GM18526 (cell line): ENCODE measurements around the gene SSTR5.

ENCODE experiments used
- POLR2A ChIP-seq: IDR thresholded peaks from 3 replicates; pipeline ENCODE4 v1.6.1; 2011; ENCODE audit not compliant: insufficient read length; ENCODE audit errors: extremely low read depth

Gene SSTR5

DNA sequence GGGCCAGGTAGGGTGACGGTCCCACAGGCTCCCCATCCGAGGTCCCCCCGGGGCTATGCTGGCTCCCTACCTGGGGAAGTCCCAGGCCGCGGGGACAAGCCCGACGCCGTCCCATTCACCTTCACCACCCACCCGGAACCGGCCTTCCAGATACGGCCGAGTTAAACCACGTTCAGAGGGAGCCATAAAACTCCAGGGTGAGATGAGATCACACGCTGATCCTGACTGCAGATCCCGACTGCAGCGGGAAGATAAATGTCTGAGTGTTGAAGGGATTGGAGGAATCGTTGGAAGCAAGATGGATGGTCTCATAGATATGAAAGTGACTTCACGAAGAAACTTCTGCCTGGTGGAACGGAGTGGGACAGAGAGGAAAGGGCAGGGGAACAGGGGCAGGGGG, 37.1 kb downstream of the SSTR5 start:
- no peak for TF ChIP-seq POLR2A

DNA sequence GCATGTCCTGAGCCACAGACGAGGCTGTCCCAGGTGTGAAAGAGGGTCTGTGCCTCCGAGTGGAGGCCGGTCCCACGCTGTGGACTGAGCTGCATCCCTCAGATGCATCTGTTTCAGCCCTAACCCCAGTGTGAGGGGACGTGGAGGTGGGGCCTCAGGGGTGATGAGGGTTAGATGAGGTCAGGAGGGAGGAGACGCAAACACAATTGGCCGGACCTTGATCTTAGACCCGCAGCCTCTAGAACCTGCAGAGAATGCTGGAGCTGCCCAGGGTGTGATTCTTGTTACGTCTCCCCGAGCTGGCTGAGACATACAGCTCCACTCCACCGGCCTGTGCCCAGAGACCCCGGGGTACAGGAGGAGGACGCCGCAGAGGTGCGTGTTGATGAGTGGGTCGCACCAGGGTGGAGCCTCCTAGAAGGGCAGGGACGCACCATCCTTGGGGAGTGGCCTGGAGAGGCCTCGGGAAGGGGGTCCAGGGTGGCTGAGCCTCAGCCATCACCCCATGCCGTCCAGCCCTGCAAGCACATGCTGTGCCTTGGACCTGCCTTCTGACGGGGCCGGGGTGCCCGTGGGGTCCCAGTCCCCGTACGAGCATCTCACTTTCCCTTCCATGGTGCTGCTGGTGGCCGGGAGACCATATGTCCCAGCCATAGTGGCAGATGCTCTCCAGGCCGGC, 40.1 kb downstream of the SSTR5 start:
- TF ChIP-seq POLR2A: no peak

DNA sequence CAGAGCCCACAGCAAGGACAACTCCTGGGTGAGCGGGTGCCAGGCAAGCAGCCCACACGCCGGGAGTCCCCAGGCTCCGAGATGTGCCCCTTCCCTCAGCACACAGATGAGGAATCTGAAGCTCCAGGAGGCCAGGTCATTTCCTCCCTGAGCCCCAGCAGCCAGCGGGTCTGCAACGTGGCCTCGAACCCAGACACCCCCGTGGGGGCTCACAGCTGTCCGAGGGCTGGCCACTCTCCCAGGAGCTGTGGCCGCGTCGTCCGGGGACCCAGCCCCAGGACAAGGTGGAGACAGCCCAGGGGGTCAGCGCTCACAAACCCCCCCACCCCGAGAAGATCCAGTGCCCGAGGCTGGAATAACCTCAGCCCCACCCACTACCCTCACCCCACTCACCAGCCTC, 40.9 kb downstream of the SSTR5 start:
- TF ChIP-seq POLR2A: no peak

DNA sequence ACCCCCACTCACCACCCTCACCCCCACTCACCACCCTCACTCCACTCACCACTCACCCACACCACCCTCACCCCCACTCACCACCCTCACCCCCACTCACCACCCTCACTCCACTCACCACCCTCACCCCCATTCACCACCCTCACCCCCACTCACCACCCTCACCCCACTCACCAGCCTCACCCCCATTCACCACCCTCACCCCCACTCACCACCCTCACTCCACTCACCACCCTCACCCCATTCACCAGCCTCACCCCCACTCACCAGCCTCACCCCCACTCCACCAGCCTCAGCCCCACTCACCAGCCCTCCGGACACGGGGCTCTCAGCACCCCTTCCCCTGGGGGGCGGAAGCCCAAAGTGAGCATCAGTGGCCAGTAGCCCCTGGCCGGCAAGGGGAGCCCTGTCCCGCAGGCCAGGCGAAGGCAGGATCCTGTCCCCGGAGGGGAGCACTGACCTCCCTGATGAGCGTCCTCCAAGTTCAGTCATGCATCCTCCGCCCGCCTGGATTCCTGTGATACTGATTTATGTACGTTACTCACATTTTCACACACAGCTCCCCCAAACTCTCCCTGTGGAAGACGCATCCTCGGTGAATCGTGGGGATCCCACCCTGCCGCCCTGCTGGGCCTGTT, 41.5 kb downstream of the SSTR5 start:
- no peak for TF ChIP-seq POLR2A

DNA sequence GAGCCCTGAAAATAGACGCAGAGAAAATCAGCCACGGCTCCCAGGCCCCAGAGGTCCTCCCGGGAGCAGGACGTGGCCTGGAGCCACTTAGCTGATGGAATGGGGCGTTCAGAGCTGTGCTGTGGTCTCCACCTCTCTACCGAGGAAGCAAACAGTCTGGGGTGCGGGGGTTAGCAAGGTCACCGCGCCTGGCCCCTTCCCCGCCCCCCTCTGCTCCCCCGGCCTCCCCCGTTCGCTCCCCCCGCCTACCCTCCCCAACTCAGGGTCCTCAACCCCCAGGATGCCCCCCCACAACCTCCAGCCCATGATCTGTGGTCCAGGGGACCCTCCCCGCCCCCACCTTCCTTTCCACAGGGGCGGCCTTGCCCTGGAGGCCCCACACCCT, 44.1 kb downstream of the SSTR5 start:
- TF ChIP-seq POLR2A: no peak

DNA sequence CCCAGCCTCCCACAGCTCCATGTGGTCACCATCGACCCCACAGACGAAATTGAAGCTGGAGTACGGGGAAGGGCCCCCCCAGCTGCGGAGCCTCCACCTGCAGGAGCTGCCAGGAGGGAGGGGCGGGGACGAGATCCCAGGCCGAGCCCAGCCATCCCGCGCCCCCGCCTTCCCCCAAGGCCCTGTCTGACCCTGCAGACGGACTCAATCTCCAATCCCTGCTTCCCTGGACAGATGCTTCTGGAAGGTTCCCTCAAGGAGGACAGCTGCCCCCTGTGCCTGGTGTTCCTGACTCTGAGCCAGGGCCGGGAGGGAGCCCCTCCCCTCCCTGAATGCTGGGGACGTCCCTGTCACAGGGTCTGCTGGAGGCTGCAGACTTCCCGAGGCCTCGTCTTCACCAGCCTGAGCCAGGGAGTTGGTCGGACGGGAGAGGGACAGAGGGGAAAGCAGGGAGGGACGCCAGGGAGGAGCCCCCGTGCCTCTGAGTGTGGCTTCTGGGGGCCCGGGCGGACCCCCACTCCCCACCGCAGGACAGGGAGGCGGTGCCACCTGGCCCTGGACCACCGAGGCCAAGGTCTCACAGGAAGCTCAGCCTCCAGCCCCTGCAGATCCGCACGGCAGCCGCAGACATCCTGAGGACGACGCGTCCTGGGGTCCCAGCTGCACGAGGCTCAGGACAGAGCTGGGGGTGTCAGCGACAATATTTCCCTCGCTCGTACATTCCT, 44.8 kb downstream of the SSTR5 start:
- no peak for TF ChIP-seq POLR2A

DNA sequence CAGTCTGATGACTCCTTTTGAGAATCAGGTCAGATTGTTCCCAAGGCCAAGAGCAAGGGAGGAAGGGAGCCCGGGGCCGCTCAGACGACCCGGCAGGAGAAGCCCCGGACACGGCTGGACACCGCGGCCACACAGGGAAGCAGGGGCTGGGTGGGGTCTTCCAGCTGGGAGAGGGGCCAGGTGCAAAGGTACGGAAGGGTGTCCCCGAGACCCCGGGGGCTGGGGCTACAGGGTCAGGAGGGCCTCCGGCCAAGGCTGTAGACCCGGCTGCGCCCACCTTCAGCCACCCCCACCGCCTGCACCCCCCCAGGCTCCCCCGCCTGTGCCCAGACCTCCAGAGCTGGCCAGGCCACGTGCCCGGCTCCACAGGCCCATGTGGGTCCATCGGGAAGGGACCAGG, 45.4 kb downstream of the SSTR5 start:
- no peak for TF ChIP-seq POLR2A

DNA sequence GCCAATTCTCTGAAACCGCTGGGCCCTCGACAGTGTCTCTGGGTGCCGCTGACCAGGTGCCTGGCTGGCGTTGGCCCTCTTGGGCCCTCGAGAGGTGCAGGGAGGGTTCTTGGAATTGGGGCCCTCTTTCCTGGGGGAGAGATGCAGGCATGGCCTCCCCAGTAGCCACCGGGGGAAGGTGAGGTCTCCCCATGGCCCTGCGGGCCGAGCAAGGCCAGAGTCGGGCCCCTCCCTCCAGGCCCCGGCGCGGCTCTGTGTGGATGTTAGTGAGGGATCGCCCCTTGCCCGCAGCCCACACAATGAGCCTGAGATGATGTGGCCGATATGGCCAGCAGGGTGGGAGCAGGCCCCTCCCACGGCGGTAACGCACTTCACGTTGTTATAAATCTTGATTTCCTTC, 46.6 kb downstream of the SSTR5 start:
- no peak for TF ChIP-seq POLR2A

DNA sequence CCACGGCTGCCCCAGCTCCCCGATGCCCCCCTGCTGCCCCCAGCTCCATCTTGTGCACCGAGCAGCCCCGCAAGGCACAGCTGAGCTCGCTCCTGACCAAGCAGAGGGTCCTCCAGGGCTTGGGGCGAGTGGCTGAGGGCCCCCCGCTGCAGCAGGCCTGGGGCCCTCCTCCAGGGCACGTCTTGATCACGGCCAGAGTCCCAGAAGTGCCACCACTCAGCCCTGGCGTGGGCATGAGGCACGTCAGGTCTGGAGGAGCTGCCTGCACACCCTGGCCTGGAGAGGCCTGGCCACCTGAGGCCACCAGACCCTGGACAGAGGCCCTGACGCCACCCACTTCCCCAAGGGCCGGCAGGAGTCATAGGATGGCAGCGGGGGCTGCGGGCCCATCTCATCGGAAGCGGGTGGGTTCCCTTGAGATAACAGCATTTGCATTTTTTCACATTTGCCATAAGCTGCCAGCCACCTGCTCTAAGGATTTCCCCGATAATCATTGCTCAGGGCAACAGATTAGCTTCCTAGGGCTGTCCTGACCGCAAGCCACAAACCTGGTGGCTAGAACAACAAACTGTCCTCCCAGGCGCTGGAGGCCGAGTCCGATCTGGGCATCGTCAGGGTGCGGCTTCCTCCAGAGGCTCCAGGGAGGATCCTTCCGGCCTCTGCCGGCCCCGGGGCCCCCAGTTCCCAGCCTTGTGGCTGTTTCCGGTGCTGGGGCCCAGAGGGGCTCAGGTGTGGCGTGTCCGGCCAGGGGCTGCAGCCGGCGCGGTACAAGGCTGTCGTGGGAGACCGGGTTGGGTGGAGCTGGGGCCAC, 47.4 kb downstream of the SSTR5 start:
- no peak for TF ChIP-seq POLR2A

DNA sequence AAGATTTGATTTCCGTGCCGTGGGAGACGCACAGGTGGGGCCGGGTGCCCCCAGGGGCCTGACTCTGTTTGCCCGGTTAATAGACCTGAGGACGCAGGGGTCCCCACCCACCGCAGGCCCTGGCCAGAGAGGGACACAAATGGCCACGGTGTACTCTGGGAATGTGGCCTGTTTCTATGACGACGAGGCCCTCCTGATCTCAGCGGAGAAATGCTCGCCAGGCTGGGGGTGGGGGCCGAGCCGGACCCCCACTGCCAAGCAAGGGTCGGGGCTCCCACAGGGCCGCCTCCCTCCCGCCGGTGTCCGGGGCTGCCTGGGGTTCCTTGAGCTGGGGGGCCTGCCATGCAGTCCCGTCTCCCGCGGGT, 48.0 kb downstream of the SSTR5 start:
- no peak for TF ChIP-seq POLR2A

DNA sequence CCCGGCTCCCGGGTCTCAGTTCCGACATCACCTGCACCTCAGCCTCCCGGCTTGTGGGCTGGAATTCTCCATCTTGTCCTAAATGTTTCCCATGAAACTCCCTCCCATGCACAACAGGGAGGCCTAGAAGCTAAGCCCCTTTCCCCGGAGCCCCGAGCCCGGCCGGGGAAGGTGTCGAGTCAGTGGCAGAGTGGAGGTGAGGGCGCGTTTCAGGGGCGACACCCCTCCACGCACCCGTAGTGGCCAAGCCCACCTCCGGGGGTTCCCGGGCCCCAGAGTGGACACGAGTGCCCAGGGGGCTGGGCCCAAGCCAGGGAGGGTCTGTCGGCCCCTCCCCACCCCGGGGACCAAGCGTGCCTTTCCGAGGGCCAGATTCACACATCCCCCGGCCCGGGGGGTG, 48.5 kb downstream of the SSTR5 start:
- TF ChIP-seq POLR2A: no peak

DNA sequence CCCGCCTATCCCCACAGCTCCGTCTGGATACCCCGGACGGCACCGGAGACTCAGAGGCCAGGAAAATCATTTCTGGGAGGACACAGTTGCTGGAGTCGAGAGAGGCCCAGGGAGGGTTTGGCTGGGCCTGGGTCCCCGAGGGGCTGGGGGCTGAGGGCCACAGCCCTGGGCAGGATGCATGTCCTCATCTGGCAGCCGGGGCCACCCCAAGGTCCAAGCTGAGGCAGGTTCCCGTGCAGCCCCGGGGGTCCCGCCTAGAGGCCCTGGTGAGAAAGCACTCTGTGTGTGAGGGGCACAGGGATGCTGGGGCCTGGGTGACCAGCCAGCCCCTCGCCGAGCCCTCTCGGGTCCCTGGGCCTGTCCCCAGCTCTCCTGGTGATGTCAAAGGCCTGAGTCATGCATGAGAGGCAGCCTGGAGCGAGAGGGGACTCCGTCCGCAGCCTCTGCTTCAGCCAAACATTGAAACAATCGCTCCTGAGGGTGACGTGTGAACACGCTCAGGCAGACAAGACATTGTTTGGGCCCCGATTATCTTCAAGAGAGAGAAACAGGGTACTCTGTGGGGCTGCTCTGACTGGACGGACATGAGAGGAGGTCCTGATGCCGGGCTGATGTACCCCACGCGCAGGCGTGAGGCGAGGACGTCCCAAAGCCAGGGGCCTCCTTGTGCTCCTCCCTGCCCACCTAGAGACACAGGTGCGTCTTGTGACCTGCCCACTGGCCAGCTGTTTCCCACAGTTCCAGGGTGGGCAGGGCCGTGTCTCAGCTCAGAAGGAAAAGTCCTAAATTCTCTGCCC, 49.3 kb downstream of the SSTR5 start:
- TF ChIP-seq POLR2A: no peak

DNA sequence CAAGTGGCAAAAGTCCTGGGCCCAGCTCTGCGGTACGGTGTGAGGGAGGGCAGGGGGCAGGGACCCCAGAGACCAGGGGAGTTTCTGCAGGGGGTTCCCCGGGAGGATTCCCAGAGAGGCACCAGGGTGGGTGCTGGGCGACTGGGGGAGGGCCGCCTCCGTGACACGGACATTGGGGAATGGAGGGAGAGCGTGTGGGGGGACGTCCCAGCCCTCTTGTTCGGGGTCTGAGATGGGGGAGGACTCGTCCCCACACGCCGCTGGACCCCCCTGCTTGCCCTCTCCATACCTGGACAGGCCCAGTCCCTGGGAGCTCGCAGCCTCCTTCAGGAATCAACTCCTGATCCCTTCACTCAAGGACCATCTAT, 49.8 kb downstream of the SSTR5 start:
- no peak for TF ChIP-seq POLR2A

DNA sequence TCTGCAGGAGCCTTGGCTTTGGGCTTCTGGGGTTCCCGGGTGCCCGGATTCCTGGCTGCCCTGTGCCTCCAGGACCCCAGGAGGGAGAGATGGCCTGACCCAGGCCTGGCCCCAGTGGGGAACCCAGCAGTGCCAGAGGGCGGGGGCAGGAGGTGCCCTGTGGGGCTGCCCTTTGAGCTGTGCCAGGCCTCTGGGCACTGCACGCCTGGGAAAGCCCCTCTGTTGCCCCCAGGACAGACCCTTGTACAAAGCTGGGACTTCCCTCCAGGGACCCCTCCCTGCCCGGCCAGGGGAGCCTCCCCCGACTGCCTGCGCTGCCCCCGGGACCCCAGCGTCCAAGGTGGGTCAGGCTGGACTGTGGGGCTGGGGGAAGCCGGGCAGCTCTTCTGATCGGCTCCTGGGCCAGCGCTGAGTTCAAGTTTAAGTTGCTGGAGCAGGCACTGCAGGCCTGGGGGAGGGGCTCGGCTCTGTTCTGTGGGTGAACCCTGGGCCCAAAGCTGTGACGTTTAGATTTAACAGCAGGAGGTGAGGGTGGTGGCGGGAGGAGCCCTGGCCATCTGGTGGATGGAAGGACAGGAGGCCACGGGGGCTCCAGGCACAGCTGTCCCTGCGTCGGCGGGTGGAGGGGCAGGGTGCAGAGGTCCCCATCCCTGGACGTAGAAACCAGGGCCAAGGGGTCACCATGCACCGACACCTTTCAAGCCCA, 51.1 kb downstream of the SSTR5 start:
- no peak for TF ChIP-seq POLR2A
